Amygdala (tissue), 56 donors: ENCODE data around the gene ACVR1B.
"Not testable (repeated sequence)": the region's sequence is repeated elsewhere in the genome, so short reads cannot be mapped to it uniquely, and the experiment has no call there.

Experiments used
- DNase-seq, 56 donors: peaks; one replicate each; lab custom pipeline; 2025; lab: John Stamatoyannopoulos, UW

The ACVR1B gene

DNA sequence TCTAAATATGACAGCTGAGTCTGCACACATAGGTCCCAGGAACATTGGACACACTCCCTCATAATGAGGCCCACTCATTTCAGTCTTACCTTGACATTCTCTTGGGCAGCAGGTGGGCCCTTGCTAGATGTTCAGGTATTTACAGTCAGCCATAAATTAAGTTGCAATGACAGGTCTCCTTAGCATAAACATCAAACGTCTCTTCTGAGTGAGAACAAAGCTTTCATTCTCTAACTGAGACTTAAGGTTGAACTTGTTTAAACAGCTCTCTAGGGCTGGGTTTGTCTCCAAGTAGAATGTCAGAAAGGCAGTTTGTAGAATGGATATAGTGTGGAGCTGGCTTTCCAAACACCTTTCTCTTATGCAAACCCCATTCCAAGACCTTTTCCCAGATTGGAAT lies 10.3 kb downstream of the ACVR1B start:
- DNase-seq, result no peak

DNA sequence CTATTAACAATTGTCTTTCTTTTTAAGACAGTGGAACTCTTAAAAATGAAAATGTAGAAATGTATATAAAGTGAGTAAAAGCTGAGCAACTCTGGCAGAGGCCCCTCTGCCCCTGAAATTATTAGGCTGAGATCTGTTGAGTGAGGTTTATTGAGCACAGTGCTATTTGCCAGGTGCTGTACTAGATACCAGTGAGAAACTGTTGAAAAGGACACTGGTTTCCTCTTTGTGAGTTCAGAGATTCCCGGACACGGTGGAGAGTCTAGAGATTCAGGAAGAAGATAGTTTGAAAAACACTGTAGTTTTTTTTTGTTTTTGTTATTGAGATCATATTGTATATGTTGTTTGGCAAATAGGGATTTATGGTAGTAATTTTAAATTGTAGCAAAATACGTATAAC lies 11.2 kb downstream of the ACVR1B start:
- DNase-seq, result no peak

DNA sequence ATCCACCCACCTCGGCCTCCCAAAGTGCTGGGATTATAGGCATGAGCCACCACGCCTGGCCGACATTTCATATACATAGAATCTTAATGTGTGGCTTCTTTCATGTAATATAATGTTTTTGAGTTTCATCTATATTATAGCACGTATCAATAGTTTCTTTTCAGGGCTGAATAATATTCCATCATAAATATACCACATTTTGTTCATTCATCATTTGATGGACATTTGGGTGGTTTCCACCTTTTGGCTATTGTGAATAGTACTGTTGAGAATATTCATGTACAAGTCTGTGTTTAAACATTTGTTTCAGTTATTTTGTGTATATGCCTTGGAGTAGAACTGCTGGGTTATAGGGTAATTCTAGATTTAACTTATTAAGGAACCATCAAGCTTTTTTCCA lies 12.0 kb downstream of the ACVR1B start:
- no peak for DNase-seq

DNA sequence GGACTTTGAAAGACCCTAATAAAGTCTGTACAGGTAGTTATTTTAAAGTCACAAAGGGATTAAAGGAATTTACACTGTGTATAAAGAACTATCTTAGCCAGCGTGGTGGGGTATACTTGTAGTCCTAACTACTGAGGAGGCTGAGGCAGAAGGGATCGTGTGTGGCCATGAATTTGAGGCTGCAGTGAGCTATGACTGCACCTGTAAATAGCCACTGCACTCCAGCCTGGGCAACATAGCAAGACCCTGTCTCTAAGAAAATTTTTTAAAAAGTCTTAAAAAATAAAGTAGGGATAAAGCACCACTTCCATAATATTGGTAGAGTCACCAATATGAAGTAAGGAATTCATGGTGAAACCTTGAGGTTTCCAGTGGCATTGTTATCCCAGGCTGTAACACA lies 18.1 kb downstream of the ACVR1B start:
- no peak for DNase-seq

DNA sequence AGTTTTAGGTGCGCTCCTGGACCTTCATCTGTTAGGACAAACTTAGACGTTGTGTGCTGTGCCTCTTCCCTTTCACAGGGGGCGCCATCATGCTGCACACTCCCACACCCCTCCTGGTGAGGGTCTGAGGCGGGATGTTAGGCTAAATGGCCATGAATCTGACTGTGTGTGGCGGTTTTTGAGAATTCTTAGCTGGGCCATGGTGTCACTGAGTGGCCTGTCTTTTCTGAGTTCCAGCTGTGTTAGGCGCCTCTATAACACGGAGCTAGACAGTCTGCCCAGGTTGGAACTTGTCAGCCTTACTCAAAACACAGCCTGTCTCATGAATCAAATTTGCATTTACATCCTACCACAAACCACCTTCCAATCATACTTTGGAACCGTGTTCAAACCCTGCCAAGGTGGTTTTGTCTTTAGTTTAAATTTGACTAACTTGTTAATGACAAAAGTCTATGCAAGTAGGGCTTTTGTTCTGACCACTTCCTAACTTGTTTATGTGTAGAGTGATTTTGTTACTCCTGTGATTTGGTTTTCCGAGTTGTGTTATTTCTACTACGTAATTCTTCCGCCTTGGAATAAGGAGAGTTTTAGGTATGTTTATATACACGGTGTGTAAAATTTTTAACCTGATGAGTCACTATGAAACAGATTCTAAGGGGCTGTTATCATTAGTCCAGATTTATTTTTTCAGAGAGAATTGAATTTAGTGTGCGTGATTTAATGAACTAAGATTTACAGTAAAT lies 19.6 kb downstream of the ACVR1B start:
- no peak for DNase-seq

DNA sequence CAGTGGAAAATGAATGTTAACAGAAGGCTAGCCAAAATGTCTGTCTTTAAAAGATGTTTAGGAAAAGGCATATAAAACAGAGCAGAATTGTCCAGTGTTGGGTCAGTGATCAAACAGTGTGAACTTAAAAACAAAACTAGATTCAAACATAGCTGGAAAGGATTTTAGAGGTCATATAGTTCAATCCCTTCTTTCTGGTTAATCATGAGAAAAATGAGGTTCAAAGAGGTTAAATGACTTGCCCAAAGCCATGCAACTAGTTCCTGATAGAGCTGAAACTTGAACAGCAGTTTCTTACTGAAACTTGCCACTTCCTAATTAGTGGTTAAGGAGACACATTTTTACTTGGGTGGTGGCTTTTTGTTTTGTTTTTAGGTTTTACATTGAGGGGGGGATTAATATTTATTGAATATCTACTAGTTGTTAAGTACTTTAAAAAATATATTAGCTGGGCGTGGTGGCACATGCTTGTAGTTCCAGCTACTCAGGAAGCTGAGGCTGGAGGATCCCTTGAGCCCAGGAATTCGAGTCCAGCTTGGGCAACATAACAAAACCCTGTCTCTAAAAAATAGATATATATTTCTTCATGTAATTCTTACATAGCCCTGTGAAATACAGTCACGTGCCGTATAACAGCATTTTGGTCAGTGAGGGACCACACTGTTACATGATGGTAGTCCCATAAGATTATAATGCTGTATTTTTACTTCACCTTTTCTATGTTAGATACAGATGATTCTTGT lies 20.4 kb downstream of the ACVR1B start:
- DNase-seq, result no peak

DNA sequence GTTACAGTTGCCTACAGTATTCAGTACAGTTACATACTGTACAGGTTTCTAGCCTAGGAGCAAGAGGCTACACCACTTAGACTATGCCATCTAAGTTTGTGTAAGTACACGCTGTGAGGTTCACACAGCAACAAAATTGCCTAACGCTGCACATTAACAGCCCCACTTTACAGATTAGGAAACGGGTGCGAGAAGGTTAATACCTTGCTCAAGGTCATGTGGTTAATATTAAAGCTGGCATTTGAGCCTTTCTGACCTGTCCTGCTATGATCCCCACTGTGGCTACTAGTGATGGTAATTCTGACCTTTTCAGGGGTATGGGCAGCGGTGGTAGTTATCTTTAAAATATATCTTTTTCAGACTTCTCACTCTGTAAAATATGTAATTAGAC lies 20.9 kb downstream of the ACVR1B start:
- no peak for DNase-seq

DNA sequence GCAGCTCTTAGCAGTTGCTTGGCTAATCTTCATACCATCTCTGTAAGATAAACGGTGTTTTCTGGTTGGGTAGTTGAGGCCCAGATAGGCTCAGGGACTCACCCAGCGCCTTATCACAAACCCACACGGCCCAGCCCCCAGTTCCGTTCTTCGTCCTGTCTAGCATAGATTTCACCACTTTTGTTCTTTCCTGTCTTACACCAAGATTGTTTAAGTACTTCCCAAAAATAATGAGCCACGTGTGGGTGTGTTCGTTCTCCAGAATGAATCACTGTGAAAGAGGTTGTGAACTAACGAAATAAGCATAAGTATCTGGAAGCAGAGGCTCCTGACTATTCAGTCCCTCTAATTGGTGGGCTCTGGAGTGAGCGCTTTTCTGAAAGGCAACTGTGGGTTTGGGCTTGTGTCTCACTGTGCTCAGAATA lies 21.4 kb downstream of the ACVR1B start:
- DNase-seq, result peak in 21 of 56 donors; percentile 6 to 41 (median 21)

DNA sequence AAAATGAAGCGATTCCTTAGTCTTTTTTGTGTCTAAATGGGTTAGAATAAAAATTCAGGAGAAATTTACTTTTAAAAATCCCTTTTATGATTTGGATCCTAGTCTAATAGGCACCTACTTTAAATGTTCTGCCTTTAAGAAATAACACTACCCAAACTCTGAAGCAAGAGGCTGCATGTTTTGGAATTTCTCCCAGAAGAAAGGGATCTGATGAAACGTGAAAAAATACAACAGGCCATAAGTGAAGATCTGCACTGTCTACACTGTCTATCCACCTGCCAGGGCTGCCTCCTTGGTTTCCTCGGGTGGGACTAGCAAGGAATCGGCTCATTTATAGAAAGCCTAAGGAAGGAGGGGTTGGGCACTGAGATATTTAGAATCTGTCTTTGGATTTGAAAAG lies 22.1 kb downstream of the ACVR1B start:
- DNase-seq, result no peak

DNA sequence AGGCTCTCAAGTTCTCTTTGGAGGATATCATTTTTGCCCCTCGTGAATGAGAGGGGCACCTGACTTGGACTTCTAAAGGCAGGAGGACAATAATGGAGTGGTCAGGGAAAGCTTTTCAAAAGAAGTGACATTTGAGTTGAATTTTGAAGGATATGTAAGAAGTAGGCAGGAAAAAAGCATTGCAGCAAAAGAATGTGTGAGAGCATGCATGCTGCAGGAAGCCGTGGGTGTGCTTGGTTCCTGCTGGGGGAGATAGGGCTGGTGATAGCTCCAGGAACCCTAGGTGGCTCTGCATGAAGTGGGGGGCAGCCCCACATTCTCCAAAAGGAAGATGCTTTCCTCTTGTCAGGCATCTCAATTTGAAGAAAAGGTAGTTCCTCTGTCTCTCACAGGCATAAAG lies 23.1 kb downstream of the ACVR1B start:
- no peak for DNase-seq

DNA sequence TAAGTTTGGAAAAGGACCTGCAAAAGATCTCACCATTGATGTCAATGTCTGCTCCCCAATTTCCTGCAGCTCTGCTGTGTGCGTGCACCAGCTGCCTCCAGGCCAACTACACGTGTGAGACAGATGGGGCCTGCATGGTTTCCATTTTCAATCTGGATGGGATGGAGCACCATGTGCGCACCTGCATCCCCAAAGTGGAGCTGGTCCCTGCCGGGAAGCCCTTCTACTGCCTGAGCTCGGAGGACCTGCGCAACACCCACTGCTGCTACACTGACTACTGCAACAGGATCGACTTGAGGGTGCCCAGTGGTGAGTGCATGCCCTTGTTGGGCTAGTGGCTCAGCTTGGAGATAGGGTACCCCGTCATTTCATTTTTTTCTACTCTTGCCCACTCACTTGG lies 23.7 kb downstream of the ACVR1B start:
- no peak for DNase-seq

DNA sequence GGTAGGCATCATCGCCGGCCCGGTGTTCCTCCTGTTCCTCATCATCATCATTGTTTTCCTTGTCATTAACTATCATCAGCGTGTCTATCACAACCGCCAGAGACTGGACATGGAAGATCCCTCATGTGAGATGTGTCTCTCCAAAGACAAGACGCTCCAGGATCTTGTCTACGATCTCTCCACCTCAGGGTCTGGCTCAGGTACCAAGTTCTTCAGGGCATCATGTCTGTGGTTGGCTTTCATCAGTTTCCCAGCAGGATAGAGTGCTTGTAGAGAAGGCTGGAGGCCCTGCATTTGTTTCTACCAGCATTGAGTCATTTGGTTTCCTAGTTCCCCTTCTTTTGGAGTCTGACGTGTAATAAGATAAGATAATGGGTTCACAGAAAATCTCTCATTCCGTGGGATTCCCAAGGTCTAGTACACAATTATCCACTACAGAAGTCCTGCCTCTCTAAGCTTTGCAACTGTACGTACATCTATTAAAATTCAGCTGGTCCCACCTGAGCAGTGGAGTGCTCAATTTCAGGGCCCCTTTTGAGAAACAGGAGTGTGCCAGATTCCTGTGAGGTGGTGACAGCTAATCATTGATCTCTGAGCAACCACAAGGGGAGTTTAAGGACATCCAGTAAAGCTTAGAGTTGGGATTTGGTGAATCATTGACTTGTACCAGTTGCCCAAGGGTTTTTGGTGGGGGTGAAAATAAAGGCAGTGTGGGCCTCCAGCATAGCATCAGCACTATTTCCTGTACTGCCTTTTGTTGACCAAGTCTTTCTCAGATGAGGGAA lies 25.1 kb downstream of the ACVR1B start:
- DNase-seq, result no peak

DNA sequence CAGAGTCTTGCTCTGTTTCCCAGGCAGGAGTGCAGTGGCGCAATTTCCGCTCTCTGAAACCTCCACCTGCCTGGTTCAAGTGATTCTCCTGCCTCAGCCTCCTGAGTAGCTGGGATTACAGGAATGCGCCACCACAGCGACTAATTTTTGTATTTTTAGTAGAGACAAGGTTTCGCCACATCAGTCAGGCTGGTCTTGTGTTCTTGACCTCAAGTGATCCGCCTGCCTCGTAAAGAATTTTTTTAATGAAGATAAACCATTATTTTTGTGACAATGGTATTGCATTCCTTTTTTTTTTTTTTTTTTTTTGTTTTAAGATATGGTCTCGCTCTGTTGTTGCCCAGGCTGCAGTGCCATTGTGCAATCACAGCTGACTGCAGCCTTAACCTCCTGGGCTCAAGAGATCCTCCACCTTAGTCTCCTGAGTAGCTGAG lies 25.8 kb downstream of the ACVR1B start:
- no peak for DNase-seq

DNA sequence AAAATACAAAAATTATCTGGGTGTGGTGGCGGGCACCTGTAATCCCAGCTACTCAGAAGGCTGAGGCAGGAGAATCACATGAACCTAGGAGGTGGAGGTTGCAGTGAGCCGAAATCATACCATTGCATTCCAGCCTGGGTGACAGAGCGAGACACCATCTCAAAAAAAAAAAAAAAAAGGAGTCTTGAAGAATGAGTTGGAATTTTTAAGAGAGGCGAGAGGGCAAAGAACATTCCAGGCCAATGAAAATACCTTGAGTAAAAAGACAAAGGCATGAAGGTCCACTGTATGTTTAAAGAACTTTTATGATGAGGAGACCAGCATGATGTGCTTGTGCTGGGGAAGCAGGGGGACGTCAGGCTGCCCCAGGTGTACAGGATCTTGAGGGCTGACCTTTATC lies 27.8 kb downstream of the ACVR1B start:
- DNase-seq, result not testable (repeated sequence)

DNA sequence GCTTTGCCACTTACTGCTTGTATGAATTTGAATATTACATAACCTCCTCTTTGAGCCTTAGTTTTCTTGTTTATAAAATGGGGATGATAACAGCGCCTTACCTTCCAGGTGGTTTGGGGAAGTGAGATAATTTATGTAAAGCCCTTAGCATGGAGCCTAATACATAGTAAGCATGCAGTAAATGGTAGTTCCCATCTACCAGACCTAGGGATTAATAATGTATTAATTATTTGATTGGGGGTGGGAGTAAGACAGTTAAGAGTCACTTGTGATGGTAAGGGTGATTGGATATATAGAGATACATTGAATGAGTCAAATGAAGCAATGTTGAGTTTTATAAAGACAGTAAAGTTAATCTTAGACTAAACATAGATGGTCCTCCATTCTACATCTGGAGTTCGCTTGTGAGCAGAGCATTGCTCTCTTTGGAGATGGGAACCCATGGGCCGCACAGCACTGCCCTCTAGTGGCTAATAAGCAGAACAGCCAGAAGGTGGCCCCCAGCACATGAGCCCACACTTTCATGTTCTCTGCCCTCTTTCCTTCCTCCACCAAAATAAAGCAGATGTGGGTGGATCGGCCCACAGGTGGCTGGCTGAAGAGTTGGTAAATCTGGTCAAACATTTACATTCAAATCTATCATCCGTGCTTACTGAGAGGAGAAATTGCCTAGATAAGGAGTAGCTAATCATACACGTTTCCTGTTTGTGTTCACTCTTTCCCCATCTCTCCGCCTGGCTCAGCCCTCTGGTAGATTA lies 28.7 kb downstream of the ACVR1B start:
- DNase-seq, result peak in 42 of 56 donors; percentile 10 to 73 (median 34)

DNA sequence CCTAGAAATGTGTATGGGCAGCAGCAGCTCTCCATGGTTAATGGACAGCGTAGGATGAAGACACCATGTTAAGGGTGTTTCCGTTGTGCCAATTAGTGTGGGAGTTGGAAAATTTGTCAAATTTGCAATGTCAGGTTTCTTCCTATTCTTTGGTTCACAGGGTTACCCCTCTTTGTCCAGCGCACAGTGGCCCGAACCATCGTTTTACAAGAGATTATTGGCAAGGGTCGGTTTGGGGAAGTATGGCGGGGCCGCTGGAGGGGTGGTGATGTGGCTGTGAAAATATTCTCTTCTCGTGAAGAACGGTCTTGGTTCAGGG lies 29.3 kb downstream of the ACVR1B start:
- no peak for DNase-seq

DNA sequence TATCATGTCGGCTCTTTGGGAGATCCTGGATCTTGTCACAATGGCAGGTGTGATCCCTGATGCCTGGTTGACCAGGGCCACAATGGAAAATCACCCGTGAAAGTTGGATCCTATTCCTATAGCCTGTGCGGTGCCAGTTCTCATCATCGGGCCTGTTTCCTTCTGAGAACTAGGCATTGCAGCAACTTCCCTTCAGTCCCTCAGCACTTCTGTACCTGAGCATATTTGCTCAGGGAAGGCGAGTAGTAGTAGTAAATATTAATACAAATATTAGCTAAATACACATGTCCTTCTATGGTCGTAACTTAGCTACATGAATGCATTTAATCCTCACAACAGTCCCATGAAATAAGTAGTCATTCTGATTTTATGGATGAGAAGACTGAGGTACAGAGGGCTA lies 33.2 kb downstream of the ACVR1B start:
- no peak for DNase-seq

DNA sequence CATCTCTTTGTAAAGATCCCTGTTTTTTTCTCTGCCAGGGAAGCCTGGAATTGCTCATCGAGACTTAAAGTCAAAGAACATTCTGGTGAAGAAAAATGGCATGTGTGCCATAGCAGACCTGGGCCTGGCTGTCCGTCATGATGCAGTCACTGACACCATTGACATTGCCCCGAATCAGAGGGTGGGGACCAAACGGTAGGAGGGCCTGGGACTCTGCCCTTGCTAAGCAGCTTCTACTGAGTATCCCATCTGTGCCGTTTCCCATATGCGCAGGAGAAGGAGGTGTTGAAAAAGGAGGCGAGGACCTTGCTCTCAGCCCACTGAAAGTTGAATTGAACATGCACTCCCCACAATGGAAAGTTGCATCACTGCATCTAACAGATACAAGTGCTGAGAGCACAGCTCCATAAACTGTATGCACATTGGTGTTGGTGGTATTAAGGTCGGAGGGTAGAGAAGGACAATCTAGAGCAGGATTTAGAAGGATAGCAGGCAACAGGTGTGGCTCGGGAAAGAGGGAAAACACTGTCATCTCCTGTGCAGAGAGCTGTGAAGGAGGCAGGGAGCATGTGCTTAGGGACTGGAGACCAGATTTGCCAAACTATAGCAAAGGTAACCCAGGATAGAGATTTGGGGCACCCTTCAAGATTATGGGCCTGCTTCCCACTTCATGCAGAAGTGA lies 33.8 kb downstream of the ACVR1B start:
- DNase-seq, result no peak

DNA sequence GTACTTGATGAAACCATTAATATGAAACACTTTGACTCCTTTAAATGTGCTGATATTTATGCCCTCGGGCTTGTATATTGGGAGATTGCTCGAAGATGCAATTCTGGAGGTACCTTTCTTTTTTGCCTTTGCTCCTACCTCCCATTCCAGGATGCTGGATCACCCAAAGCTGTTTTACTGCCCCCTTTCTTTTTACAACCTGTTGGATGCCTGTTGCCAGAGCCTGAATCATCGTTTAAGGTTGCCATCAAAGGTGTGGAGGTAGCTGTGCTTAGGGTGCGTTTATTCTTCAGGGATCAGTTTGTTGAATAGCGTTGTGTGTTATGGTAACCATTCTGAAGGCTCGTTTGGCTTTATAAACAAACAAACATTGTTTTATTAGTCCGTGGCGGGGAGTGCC lies 35.3 kb downstream of the ACVR1B start:
- no peak for DNase-seq

DNA sequence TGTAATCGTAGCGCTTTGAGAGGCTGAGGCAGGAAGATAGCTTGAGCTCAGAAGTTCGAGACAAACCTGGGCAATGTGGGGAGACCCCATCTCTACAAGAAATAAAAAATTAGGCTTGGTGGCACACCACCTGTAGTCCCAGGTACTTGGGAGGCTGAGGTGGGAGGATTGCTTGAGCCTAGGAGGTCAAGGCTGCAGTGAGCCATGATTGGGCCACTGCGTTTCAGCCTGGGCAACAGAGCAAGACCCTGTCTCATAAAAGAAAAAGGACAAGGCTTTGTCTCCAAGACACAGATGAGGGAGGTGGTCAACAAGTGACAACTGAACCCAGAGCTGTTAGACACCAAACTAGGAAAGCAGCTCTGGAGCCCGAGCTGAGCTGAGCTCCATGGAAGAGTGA lies 40.7 kb downstream of the ACVR1B start:
- no peak for DNase-seq

DNA sequence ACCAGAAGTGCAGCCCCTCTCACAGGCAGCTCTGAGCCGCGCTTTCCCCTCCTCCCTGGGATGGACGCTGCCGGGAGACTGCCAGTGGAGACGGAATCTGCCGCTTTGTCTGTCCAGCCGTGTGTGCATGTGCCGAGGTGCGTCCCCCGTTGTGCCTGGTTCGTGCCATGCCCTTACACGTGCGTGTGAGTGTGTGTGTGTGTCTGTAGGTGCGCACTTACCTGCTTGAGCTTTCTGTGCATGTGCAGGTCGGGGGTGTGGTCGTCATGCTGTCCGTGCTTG lies 43.0 kb downstream of the ACVR1B start:
- DNase-seq, result no peak
